Kidney (tissue), 14 donors: ENCODE data around the gene CHRM4. TPM values are rescaled to one million over a fixed set of nuclear protein-coding genes. Genes with fewer than 3 reads are reported as not detected.

ENCODE experiments used
- DNase-seq, 5 donors: peaks; one replicate each; pipeline ENCODE4 v3.0.0-alpha.2; 2013 to 2020
- FAIRE-seq: peaks from 2 replicates; lab custom pipeline; 2012; peaks lifted over from hg19 to GRCh38; lab: Jason Lieb, UNC
- H3K27ac ChIP-seq, 2 donors: one replicate each; pipeline ENCODE4 v1.7.0; 2013; ENCODE audit warnings: low read depth in 2 of 2, low read length in 2 of 2, inconsistent platforms in 1 of 2
- H3K27me3 ChIP-seq: one replicate; pipeline ENCODE4 v1.7.1; 2013; ENCODE audit warnings: low read length, inconsistent platforms; ENCODE audit not compliant: control insufficient read depth, insufficient read depth
- H3K36me3 ChIP-seq, 3 donors: one replicate each; pipeline versions ENCODE4 v1.7.0 to v1.7.1; 2013; ENCODE audit warnings: low read length in 3 of 3, control low read depth in 1 of 3, inconsistent platforms in 1 of 3; ENCODE audit not compliant: insufficient read depth in 3 of 3, control insufficient read depth in 2 of 3
- H3K4me1 ChIP-seq, 3 donors: one replicate each; pipeline versions ENCODE4 v1.7.0 to v1.7.1; 2013; ENCODE audit warnings: low read length in 3 of 3, inconsistent platforms in 1 of 3, low read depth in 1 of 3; ENCODE audit not compliant: control insufficient read depth in 2 of 3, insufficient read depth in 2 of 3
- H3K4me3 ChIP-seq, 3 donors: one replicate each; pipeline versions ENCODE4 v1.7.0 to v1.8.1; 2013; ENCODE audit warnings: low read length in 3 of 3, control low read depth in 1 of 3, inconsistent platforms in 1 of 3
- H3K9ac ChIP-seq, 3 donors: one replicate each; pipeline versions ENCODE4 v1.7.0 to v1.7.1; 2013; ENCODE audit warnings: low read length in 3 of 3, control low read depth in 1 of 3, inconsistent platforms in 1 of 3
- H3K9me3 ChIP-seq, 3 donors: one replicate each; pipeline versions ENCODE4 v1.7.0 to v1.7.1; 2013; ENCODE audit warnings: low read length in 3 of 3, control low read depth in 1 of 3, inconsistent platforms in 1 of 3; ENCODE audit not compliant: control insufficient read depth in 2 of 3, insufficient read depth in 1 of 3
- intact Hi-C: fragments of 100-400 bp; cut with DNase I; formaldehyde crosslinking; loops from one replicate; pipeline ENCODE4 v1.11.1; 2022
- polyA plus RNA-seq: library from polyadenylated mRNA; stranded (reverse); fragments of 350-450 nt; fragmentation: Illumina TruSeq; extraction: RNeasy Lipid Tissue Mini Kit (QIAGEN cat#74804); gene quantifications from one replicate; pipeline ENCODE4 v1.2.3, GENCODE V29; 2014; ENCODE audit warnings: low read depth, low replicate concordance; ENCODE audit not compliant: insufficient read depth
- total RNA-seq: library from RNA; stranded (reverse); fragmentation: NEBNext Ultra II Directional; extraction: Animal tissue kit (Norgen Biotek cat#: 25700); gene quantifications from one replicate; pipeline ENCODE4 v1.2.1, GENCODE V29; 2021
- TF ChIP-seq, protein P1 (sequence below): IDR thresholded peaks from 3 replicates; pipeline ENCODE4 v1.5.1; 2012; ENCODE audit warnings: mild to moderate bottlenecking, moderate library complexity, borderline replicate concordance; ENCODE audit not compliant: insufficient read depth; ENCODE audit errors: extremely low read depth
- donor health status: control.
- donor health status: control.
- donor health status: control.
- donor health status: control.
- donor health status: control.
- donor health status: DM: yes; HTN: yes; CAD: no.
- donor health status: Normal renal cell carcinoma (clear cell type).

Gene CHRM4
- total and polyA plus RNA-seq, 2 donors from 2014 or later, result 0.16 TPM; not detected in 1

DNA sequence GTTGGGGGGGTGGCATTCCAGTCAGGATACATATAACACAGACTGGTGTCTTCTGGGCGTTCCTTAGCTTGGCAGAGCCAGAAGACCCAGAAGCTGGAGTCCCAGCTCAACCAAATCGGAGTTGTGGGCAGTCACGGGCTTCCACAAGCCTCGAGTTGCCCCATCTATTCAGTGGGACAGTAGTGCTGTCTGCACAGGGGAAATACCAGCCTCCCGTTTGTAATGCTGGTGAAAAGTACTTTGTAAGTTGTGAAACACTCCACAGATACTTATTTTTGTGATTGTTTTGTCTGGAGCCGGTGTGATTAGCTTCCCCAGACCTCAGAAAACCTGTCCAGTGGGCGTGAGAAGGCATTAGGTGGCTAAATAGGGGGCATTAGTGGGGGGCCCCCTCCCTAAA lies 30.7 kb downstream of the CHRM4 start:
- H3K27ac ChIP-seq, result peak overlapping the region; percentile 26 to 71
- intact Hi-C loops, result no loop called here
- H3K27me3 ChIP-seq, result no peaks in the 10 kb centered on the region
- peak overlapping the region in 1 of 3 donors; percentile 21 for H3K4me3 ChIP-seq
- H3K9me3 ChIP-seq, result no peaks in the 10 kb centered on the region
- no peaks in the 10 kb centered on the region for H3K36me3 ChIP-seq
- FAIRE-seq, result no peak
- DNase-seq, result no peak
- H3K9ac ChIP-seq, result peak overlapping the region in 1 of 3 donors; percentile 61
- TF ChIP-seq, protein P1, sequence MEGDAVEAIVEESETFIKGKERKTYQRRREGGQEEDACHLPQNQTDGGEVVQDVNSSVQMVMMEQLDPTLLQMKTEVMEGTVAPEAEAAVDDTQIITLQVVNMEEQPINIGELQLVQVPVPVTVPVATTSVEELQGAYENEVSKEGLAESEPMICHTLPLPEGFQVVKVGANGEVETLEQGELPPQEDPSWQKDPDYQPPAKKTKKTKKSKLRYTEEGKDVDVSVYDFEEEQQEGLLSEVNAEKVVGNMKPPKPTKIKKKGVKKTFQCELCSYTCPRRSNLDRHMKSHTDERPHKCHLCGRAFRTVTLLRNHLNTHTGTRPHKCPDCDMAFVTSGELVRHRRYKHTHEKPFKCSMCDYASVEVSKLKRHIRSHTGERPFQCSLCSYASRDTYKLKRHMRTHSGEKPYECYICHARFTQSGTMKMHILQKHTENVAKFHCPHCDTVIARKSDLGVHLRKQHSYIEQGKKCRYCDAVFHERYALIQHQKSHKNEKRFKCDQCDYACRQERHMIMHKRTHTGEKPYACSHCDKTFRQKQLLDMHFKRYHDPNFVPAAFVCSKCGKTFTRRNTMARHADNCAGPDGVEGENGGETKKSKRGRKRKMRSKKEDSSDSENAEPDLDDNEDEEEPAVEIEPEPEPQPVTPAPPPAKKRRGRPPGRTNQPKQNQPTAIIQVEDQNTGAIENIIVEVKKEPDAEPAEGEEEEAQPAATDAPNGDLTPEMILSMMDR, result no peak
- peaks cover 0 to 44% (median 24%) of the 10 kb centered on the region in 3 donors for H3K4me1 ChIP-seq

GRCh38 chr11:46359953-46360352 lies 31.6 kb downstream of the CHRM4 start:
- Histone ChIP-seq H3K27me3 (no peaks in the 10 kb centered on the region), H3K9me3 (no peaks in the 10 kb centered on the region), H3K4me3 (no peak overlapping the region), H3K36me3 (no peaks in the 10 kb centered on the region), H3K27ac (no peak overlapping the region), H3K9ac (no peak overlapping the region), H3K4me1 (peaks cover 0 to 43% (median 24%) of the 10 kb centered on the region in 3 donors)
- DNase-seq (no peak), FAIRE-seq (no peak)
- TF ChIP-seq, protein P1, result no peak
- intact Hi-C loops, result no loop called here

- TF ChIP-seq, protein P1, result no peak
- Histone ChIP-seq H3K27me3 (no peaks in the 10 kb centered on the region), H3K4me1 (peaks cover 0 to 25% (median 19%) of the 10 kb centered on the region in 3 donors), H3K4me3 (no peak overlapping the region), H3K36me3 (no peaks in the 10 kb centered on the region), H3K27ac (peak overlapping the region; percentile 42 to 57), H3K9me3 (no peaks in the 10 kb centered on the region), H3K9ac (no peak overlapping the region)
- intact Hi-C loops, result no loop called here
- FAIRE-seq, result no peak
- DNase-seq, result no peak
These were observed 34.1 kb downstream of the CHRM4 start for GRCh38 chr11:46357483-46357936.
